ENCODE data around the gene CACNA2D3. TPM values are rescaled to one million over a fixed set of nuclear protein-coding genes. Genes with fewer than 3 reads are reported as not detected.

Gene CACNA2D3
- polyA plus RNA-seq, 2 of the 4 experiments (the other 2 are of a cell fraction), result 0.04 to 0.05 TPM

DNA sequence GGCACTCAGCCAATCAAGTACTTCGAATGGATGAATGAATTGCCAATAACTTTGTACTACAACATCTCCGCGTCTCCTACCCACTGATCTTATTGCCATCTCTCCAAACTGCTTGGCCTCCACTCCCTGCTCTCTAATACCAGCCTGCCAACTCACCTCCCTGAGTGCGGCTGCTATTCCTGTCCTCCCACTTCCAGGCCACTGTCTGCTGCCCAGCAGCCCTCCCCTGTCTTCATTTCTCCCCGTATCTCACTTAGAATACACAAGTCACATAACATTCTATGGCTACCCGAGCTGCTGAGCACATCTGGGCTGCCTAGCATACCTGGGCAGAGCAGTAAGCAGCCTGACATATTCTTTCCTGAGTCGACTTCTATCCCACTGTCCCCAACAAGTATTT lies 955.4 kb downstream of the CACNA2D3 start:
- TF ChIP-seq RFX5 (IDR thresholded peaks at IDR 0.05) (no peak), RNF2 (IDR thresholded peaks at IDR 0.05; ENCODE audit: borderline replicate concordance, low read depth) (no peak), FOSL2 (IDR thresholded peaks at IDR 0.05) (no peak), FOSL2 (CRISPR knock-in tag; IDR thresholded peaks at IDR 0.05) (no peak), MYC (IDR thresholded peaks at IDR 0.05; ENCODE audit: borderline replicate concordance, low read length) (no peak), NPAS2 (CRISPR knock-in tag; IDR thresholded peaks at IDR 0.05; ENCODE audit: borderline replicate concordance) (no peak), NFE2L2 (conservative IDR thresholded peaks at IDR 0.05; ENCODE audit: low read length) (no peak), TFCP2L1 (CRISPR knock-in tag; IDR thresholded peaks at IDR 0.05) (no peak), FOXS1 (CRISPR knock-in tag; IDR thresholded peaks at IDR 0.05) (no peak), MAFK (IDR thresholded peaks at IDR 0.05; ENCODE audit: partially characterized antibody) (no peak), POLR2A (IDR thresholded peaks at IDR 0.05; ENCODE audit: low read length) (no peak), ESRRA (IDR thresholded peaks at IDR 0.05; ENCODE audit: borderline replicate concordance, low read length) (no peak), PHF8 (IDR thresholded peaks at IDR 0.05; ENCODE audit: borderline replicate concordance, low read depth) (no peak)
- TF ChIP-seq, protein P1, sequence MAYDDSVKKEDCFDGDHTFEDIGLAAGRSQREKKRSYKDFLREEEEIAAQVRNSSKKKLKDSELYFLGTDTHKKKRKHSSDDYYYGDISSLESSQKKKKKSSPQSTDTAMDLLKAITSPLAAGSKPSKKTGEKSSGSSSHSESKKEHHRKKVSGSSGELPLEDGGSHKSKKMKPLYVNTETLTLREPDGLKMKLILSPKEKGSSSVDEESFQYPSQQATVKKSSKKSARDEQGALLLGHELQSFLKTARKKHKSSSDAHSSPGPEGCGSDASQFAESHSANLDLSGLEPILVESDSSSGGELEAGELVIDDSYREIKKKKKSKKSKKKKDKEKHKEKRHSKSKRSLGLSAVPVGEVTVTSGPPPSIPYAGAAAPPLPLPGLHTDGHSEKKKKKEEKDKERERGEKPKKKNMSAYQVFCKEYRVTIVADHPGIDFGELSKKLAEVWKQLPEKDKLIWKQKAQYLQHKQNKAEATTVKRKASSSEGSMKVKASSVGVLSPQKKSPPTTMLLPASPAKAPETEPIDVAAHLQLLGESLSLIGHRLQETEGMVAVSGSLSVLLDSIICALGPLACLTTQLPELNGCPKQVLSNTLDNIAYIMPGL (CRISPR knock-in tag; IDR thresholded peaks at IDR 0.05; ENCODE audit: borderline replicate concordance), result no peak
- TF ChIP-seq, protein P2, sequence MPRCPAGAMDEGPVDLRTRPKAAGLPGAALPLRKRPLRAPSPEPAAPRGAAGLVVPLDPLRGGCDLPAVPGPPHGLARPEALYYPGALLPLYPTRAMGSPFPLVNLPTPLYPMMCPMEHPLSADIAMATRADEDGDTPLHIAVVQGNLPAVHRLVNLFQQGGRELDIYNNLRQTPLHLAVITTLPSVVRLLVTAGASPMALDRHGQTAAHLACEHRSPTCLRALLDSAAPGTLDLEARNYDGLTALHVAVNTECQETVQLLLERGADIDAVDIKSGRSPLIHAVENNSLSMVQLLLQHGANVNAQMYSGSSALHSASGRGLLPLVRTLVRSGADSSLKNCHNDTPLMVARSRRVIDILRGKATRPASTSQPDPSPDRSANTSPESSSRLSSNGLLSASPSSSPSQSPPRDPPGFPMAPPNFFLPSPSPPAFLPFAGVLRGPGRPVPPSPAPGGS (IDR thresholded peaks at IDR 0.05), result no peak
- Histone ChIP-seq H3K4me1 (no peaks in the 10 kb centered on the region), H3K4me2 (no peak overlapping the region), H3K27ac (no peak overlapping the region), H3K4me3 (no peak overlapping the region), H3K9me3 (no peaks in the 10 kb centered on the region)
- ChIA-PET CTCF (no interaction called here), POLR2A (no interaction called here)
- DNase-seq (ENCODE audit: low read depth in 1 of 2, low spot score in 1 of 2) (no peak), ATAC-seq (no peak), FAIRE-seq (no peak)
- WGBS (ENCODE audit: missing lambda C conversion rate), result 14% methylated on average over 7 of the region's 7 CpGs

DNA sequence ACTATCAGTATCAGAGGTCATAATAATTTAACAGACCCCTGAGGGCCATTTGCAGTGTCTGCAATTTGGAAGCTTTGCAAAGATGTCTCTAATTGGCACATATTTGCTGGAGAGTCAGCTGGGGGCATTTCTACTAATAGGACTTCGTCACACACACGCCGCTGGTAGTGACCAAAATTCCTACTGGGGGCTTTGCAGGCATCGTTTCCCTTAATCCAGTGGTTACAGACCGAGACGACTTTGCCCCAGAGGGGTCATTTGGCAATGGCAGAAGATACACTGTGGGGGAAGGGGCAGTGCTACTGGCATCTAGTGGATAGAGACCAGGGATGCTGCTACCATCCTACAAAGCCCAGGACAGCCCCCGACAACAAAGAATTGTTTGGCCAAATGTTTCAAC lies 956.5 kb downstream of the CACNA2D3 start:
- CTCF ChIA-PET, result no interaction called here
- DNase-seq (ENCODE audit: low read depth in 1 of 2, low spot score in 1 of 2) (no peak), ATAC-seq (no peak), FAIRE-seq (no peak)
- Histone ChIP-seq H3K27ac (no peak overlapping the region), H3K4me1 (no peaks in the 10 kb centered on the region), H3K4me3 (no peak overlapping the region), H3K4me2 (no peak overlapping the region), H3K9me3 (no peaks in the 10 kb centered on the region)
- POLR2A ChIA-PET, result no interaction called here
- 0% methylated on average over 7 of the region's 7 CpGs for WGBS (ENCODE audit: missing lambda C conversion rate)
- TF ChIP-seq HEYL (CRISPR knock-in tag; IDR thresholded peaks at IDR 0.05), result no peak

DNA sequence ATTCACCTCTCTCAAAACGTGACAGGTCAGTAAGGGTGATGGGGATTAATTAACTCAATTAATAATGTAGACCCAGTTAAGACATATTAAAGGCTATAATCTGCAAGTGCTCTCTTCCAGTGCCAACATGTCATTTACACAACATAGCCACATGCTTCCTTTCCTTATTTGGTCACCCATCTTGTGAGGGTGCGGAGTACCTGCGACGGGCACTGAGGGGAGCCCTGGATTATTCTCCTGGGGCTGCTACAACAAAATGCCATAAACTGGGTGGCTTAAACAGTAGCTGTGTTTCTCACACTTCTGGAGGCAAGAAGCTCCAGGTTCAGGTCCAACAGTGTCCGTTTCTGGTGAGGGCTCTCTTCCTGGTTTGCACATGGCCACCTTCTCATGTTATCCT lies 962.9 kb downstream of the CACNA2D3 start:
- DNase-seq (ENCODE audit: low read depth in 1 of 2, low spot score in 1 of 2), result no peak
- ChIA-PET CTCF (no interaction called here), POLR2A (no interaction called here)
- WGBS (ENCODE audit: missing lambda C conversion rate), result 34% methylated on average over 5 of the region's 5 CpGs
- H3K27ac ChIP-seq, result no peak overlapping the region
- no peak overlapping the region for H3K4me2 ChIP-seq
- ATAC-seq, result no peak
- no peaks in the 10 kb centered on the region for H3K9me3 ChIP-seq
- no peak for FAIRE-seq
- TF ChIP-seq, protein P3, sequence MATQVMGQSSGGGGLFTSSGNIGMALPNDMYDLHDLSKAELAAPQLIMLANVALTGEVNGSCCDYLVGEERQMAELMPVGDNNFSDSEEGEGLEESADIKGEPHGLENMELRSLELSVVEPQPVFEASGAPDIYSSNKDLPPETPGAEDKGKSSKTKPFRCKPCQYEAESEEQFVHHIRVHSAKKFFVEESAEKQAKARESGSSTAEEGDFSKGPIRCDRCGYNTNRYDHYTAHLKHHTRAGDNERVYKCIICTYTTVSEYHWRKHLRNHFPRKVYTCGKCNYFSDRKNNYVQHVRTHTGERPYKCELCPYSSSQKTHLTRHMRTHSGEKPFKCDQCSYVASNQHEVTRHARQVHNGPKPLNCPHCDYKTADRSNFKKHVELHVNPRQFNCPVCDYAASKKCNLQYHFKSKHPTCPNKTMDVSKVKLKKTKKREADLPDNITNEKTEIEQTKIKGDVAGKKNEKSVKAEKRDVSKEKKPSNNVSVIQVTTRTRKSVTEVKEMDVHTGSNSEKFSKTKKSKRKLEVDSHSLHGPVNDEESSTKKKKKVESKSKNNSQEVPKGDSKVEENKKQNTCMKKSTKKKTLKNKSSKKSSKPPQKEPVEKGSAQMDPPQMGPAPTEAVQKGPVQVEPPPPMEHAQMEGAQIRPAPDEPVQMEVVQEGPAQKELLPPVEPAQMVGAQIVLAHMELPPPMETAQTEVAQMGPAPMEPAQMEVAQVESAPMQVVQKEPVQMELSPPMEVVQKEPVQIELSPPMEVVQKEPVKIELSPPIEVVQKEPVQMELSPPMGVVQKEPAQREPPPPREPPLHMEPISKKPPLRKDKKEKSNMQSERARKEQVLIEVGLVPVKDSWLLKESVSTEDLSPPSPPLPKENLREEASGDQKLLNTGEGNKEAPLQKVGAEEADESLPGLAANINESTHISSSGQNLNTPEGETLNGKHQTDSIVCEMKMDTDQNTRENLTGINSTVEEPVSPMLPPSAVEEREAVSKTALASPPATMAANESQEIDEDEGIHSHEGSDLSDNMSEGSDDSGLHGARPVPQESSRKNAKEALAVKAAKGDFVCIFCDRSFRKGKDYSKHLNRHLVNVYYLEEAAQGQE (IDR thresholded peaks at IDR 0.05), result no peak
- TF ChIP-seq TP53 (CRISPR knock-in tag; IDR thresholded peaks at IDR 0.05) (no peak), CHD4 (IDR thresholded peaks at IDR 0.05; ENCODE audit: borderline replicate concordance) (no peak), ZSCAN20 (CRISPR knock-in tag; IDR thresholded peaks at IDR 0.05) (no peak), HOXB5 (CRISPR knock-in tag; IDR thresholded peaks at IDR 0.05) (no peak), POLR2A (IDR thresholded peaks at IDR 0.05; ENCODE audit: low read length) (no peak)
- TF ChIP-seq, protein P4, sequence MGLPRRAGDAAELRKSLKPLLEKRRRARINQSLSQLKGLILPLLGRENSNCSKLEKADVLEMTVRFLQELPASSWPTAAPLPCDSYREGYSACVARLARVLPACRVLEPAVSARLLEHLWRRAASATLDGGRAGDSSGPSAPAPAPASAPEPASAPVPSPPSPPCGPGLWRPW (IDR thresholded peaks at IDR 0.05), result no peak
- H3K4me1 ChIP-seq, result no peaks in the 10 kb centered on the region
- no peak overlapping the region for H3K4me3 ChIP-seq

Measured in A549 (cell line).